ENCODE results near the gene RANBP17. TPM values are rescaled to one million over a fixed set of nuclear protein-coding genes. Genes with fewer than 3 reads are reported as not detected.
"Not testable (repeated sequence)": the region's sequence is repeated elsewhere in the genome, so short reads cannot be mapped to it uniquely, and the experiment has no call there.

RANBP17 gene
- total RNA-seq, 2 experiments from 2014 or later: not detected

- no peak for TF ChIP-seq CTCF (IDR thresholded peaks at IDR 0.05)
- H3K4me3 Mint-ChIP-seq: no peak overlapping the region
- peaks cover 5% of the 10 kb centered on the region for H3K27me3 Mint-ChIP-seq
- ChIA-PET POLR2A (no interaction called here), CTCF (interaction anchor here (1.3 kb wide), 1 partner anchor 81 kb away, joined by 5 read pairs; no protein-coding TSS in a partner anchor)
- DNase-seq (no peak), ATAC-seq (no peak)
- no peaks in the 10 kb centered on the region for H3K9me3 Mint-ChIP-seq
- no peaks in the 10 kb centered on the region for H3K4me1 Mint-ChIP-seq (ENCODE audit: low read depth)
- H3K36me3 Mint-ChIP-seq (ENCODE audit: low read depth): no peaks in the 10 kb centered on the region
- no peak overlapping the region for H3K27ac Mint-ChIP-seq
- intact Hi-C loops (cut with micrococcal nuclease): no loop called here
These were observed 426.2 kb downstream of the RANBP17 start for GRCh38 chr5:171288066-171288465.

- DNase-seq: no peak
- H3K27me3 Mint-ChIP-seq: peaks cover 5% of the 10 kb centered on the region
- H3K4me1 Mint-ChIP-seq (ENCODE audit: low read depth): no peaks in the 10 kb centered on the region
- no peak for ATAC-seq
- no peaks in the 10 kb centered on the region for H3K9me3 Mint-ChIP-seq
- no peak overlapping the region for H3K4me3 Mint-ChIP-seq
- no peaks in the 10 kb centered on the region for H3K36me3 Mint-ChIP-seq (ENCODE audit: low read depth)
- POLR2A ChIA-PET: no interaction called here
- H3K27ac Mint-ChIP-seq: no peak overlapping the region
- intact Hi-C loops (cut with micrococcal nuclease): no loop called here
- CTCF ChIA-PET: interaction anchor here (1.3 kb wide), 1 partner anchor 19 kb away, joined by 3 read pairs; no protein-coding TSS in a partner anchor
- no peak for TF ChIP-seq CTCF (IDR thresholded peaks at IDR 0.05)
These were observed 429.6 kb downstream of the RANBP17 start for GRCh38 chr5:171291371-171291770.

- no peaks in the 10 kb centered on the region for H3K4me1 Mint-ChIP-seq (ENCODE audit: low read depth)
- DNase-seq (no peak), ATAC-seq (no peak)
- H3K36me3 Mint-ChIP-seq (ENCODE audit: low read depth): no peaks in the 10 kb centered on the region
- ChIA-PET CTCF (interaction anchor here (1.2 to 1.3 kb wide), 2 partner anchors 13 to 87 kb away, joined by 3 to 6 read pairs; no protein-coding TSS in a partner anchor), POLR2A (no interaction called here)
- intact Hi-C loops (cut with micrococcal nuclease): no loop called here
- no peak overlapping the region for H3K27ac Mint-ChIP-seq
- H3K4me3 Mint-ChIP-seq: no peak overlapping the region
- peaks cover 3% of the 10 kb centered on the region for H3K27me3 Mint-ChIP-seq
- no peaks in the 10 kb centered on the region for H3K9me3 Mint-ChIP-seq
- TF ChIP-seq CTCF (IDR thresholded peaks at IDR 0.05): no peak
These were observed 433.5 kb downstream of the RANBP17 start for GRCh38 chr5:171295299-171295698.

GRCh38 chr5:171295801-171296200, 434.0 kb downstream of the RANBP17 start:
- Mint-ChIP-seq H3K4me3 (no peak overlapping the region), H3K9me3 (no peaks in the 10 kb centered on the region), H3K27me3 (peaks cover 5% of the 10 kb centered on the region), H3K4me1 (ENCODE audit: low read depth) (no peaks in the 10 kb centered on the region), H3K27ac (no peak overlapping the region), H3K36me3 (ENCODE audit: low read depth) (no peaks in the 10 kb centered on the region)
- POLR2A ChIA-PET: no interaction called here
- intact Hi-C loops (cut with micrococcal nuclease): no loop called here
- DNase-seq (no peak), ATAC-seq (no peak)
- no peak for TF ChIP-seq CTCF (IDR thresholded peaks at IDR 0.05)
- CTCF ChIA-PET: interaction anchor here (1.2 to 1.3 kb wide), 2 partner anchors 14 to 88 kb away, joined by 3 to 6 read pairs; no protein-coding TSS in a partner anchor

GRCh38 chr5:171297941-171298340, 436.1 kb downstream of the RANBP17 start:
- H3K27ac Mint-ChIP-seq, H3K9me3 Mint-ChIP-seq: not testable (repeated sequence)

More at GRCh38 chr5:171297941-171298340, 436.1 kb downstream of the RANBP17 start:
- POLR2A ChIA-PET; H3K36me3 Mint-ChIP-seq (ENCODE audit: low read depth); DNase-seq; intact Hi-C loops (cut with micrococcal nuclease); H3K4me1 Mint-ChIP-seq (ENCODE audit: low read depth); H3K4me3 Mint-ChIP-seq; H3K27me3 Mint-ChIP-seq; CTCF ChIA-PET; ATAC-seq: not testable (repeated sequence)

Data from activated CD8-positive, alpha-beta T cell treated with anti-CD3 and anti-CD28 coated beads for 36 hours (primary cell).